Measurements from ENCODE around the gene ADCK2. TPM values are rescaled to one million over a fixed set of nuclear protein-coding genes. Genes with fewer than 3 reads are reported as not detected.
"Not testable (repeated sequence)": the region's sequence is repeated elsewhere in the genome, so short reads cannot be mapped to it uniquely, and the experiment has no call there.

ADCK2 gene
- polyA plus RNA-seq, 4 donors: 23.9 to 26.9 (median 24.8) TPM

DNA sequence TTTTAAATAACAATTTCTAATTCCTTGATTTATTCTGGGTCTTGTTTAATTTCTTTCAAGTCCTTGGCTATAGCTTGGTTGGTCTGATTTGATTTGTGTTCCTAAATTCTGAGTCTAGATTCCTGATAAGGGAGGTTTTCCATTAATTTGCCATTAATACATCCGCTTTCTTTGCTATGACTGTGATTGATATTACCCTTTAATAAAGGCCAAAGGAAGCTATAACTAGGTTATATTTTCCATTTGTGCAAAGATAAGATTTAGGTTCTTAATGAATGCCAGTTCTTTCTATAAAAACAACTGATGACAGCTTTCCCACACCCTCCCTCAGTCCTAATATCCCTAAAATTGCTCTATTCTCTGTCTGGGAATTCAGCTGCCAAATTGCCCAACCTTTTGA lies 52.0 kb downstream of the ADCK2 start:
- DNase-seq (ENCODE audit: low read depth in 4 of 4, low spot score in 3 of 4): no peak

DNA sequence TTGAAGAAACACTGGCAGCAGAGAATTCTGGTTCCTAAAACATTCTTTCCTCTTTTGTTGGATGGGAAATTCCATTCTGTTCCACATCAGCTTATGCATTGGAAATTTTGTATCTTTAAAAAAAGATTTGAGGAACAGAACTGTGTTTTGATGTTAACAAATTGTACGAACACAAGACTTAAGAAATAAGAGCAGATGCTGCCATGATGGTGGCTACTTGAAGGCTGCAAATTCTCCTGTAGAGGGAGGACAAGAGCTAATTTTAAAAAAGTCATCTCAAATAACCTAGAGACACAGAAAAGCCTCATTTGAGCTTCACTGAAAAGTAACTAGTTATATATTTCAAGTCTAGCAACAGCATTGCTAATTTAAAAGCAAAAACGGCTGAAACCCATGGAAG lies 53.5 kb downstream of the ADCK2 start:
- DNase-seq (ENCODE audit: low read depth in 4 of 4, low spot score in 3 of 4): peak in 1 of 4 donors; percentile 14

DNA sequence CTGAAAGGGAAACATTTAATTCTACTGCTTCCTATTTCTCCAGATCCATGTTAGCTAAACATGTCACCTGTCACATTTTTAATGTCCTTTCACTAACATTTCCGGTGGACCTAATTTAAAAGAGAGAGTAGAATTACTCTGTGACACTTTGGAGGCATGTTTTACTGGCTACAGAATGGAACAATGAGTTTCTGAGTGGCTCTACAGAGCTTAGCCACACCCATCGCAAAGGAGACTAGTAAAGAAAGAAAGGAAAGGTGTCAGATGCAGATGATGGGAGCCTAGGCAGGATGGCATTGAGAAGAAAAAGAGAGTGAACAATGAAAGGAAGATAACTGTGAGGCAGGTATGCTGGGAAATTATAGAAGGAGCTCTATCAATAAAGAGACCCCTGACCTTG lies 59.7 kb downstream of the ADCK2 start:
- no peak for DNase-seq (ENCODE audit: low read depth in 4 of 4, low spot score in 3 of 4)

DNA sequence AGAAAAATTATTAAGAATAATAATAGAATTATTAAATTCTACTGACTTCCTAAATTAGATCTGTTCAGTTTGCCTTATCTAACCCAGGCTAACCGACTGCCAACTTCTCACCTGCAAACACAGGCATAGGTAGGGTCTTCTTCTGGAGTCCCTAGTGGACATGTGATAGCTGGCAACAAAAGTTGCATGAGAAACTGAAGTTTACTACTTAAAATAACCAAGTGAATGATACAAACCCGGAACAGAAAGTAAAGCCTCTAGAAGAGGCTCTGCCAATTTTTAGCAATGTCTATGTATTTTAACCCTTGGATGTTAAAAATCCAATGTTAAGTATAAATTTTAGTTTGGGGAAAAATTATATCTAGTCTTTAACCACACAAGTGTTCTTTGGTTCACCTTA lies 61.4 kb downstream of the ADCK2 start:
- DNase-seq (ENCODE audit: low read depth in 4 of 4, low spot score in 3 of 4): no peak

DNA sequence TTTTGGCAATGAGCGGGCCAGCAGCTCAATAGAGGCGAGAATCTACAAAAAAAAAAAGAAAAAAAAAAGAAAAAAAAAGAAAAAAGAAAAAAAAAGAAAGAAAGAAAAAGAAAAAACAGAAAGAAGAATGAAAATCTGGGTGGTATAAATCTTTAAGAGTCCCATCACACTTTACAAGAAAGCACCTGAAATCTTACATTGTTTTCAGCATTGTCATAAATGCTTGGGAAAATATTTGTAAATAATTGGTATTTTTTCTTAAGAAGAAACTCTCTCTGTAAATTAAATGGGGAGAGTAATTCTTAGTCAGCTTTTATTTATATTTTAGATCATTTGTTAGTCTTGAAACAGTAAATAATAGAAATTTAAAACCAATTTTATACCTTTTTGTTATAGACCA lies 62.0 kb downstream of the ADCK2 start:
- no peak for DNase-seq (ENCODE audit: low read depth in 4 of 4, low spot score in 3 of 4)

DNA sequence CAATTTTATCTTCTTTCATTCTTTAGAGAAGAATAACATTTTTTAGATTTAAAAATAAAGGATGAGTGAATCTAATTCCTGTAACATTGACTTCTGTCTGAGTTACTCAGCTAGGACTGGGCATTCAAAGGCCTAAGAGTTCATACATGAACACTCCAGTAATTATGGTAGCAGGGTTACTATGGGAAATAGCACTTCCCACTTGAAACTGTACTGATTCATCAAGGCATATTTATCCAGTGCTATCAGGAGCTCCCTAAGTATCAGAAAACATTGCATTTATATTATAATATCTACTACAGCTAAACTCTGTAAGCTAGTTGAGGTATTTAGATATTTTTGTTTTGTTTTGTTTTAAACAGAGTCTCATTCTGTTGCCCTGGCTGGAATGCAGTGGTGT lies 65.5 kb downstream of the ADCK2 start:
- no peak for DNase-seq (ENCODE audit: low read depth in 4 of 4, low spot score in 3 of 4)

DNA sequence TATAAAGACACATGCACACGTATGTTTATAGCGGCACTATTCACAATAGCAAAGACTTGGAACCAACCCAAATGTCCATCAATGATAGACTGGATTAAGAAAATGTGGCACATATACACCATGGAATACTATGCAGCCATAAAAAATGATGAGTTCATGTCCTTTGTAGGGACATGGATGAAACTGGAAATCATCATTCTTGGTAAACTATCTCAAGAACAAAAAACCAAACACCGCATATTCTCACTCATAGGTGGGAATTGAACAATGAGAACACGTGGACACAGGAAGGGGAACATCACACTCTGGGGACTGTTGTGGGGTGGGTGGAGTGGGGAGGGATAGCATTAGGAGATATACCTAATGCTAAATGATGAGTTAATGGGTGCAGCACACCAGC lies 70.5 kb downstream of the ADCK2 start:
- not testable (repeated sequence) for DNase-seq (ENCODE audit: low read depth in 4 of 4, low spot score in 3 of 4)

DNA sequence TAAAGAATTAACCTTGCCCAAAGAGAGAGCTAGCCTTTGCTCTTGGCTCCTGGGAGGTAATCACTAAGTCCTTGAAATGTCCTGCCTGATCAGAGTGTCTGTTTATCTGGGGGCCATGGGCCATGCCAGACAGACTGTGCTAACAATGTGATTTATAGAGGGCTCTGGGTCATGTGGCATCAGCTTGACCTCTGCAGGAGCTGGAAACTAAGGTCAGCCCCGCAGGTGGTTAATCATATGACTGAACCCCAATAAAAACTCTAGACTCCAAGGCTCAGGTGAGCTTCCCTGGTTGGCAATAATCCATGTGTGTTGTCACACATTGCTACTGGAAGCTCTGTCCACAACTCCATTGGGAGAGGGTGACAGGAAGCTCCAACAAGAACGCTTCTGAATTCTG lies 71.3 kb downstream of the ADCK2 start:
- DNase-seq (ENCODE audit: low read depth in 4 of 4, low spot score in 3 of 4): no peak

Other genes starting within 250 kb of the ADCK2 start
- gene MKRN1, start 193.4 kb upstream of the ADCK2 start, polyA plus RNA-seq (ENCODE audit: insufficient read length in 4 of 4): 100 to 1,000 TPM; 110 to 123 (median 113) TPM
- gene DENND2A, start 32.1 kb upstream of the ADCK2 start, polyA plus RNA-seq (ENCODE audit: insufficient read length in 4 of 4): 10 to 100 TPM; 38.3 to 42.6 (median 40.2) TPM
- gene NDUFB2, start 23.8 kb downstream of the ADCK2 start, polyA plus RNA-seq (ENCODE audit: insufficient read length in 4 of 4): 100 to 1,000 TPM; 163 to 222 (median 182) TPM

Measured in right renal pelvis (tissue), 4 donors.